Stimulated activated CD4-positive, alpha-beta T cell treated with anti-CD3 and anti-CD28 coated beads, Interleukin-15, amount 100 ng/mL, for 1 hour (primary cell): ENCODE measurements around the gene DLGAP4.

ENCODE experiments used
- DNase-seq, 2 donors: peaks; one replicate each; pipeline ENCODE4 v3.0.0-alpha.2; 2020; ENCODE audit warnings: low read depth in 1 of 2, low spot score in 1 of 2

The DLGAP4 gene

GRCh38 chr20:36576081-36576445, 269.9 kb downstream of the DLGAP4 start:
- no peak for DNase-seq
